IMR-90 (cell line): ENCODE results near the gene CAMTA1. TPM values are rescaled to one million over a fixed set of nuclear protein-coding genes. Genes with fewer than 3 reads are reported as not detected.

Source experiments
- ATAC-seq: fragments of 200-7000 bp; cut with Tn5 transposase; 2 replicates; pipeline ENCODE4 v1.9.1; 2020; ENCODE audit warnings: low read depth, mild to moderate bottlenecking, moderate library complexity
- BruUV-seq: library from RNA; stranded (reverse); fragments of 400-500 nt; replicated peaks from 2 replicates; lab custom pipeline; 2021; lab: Mats Ljungman, UMichigan
- CTCF ChIA-PET: fragments of 300-600 bp; formaldehyde crosslinking; extraction: SDS; loops from one replicate; lab custom pipeline; 2021; ENCODE audit warnings: antibody characterized with exemption; lab: Yijun Ruan, JAX
- POLR2A ChIA-PET: fragments of 300-600 bp; sonication (Branson Sonifier 250); formaldehyde crosslinking; loops from one replicate; lab custom pipeline; 2022; ENCODE audit warnings: antibody characterized with exemption; ENCODE audit not compliant: unreplicated experiment; lab: Charles Lee
- DNase-seq: peaks from one replicate; pipeline ENCODE4 v3.0.0; 2013
- H2AFZ ChIP-seq: replicated peaks from 2 replicates; pipeline ENCODE3; 2013; ENCODE audit warnings: low read length, mild to moderate bottlenecking; ENCODE audit not compliant: poor library complexity
- H2AK5ac ChIP-seq: 2 replicates; pipeline ENCODE4 v1.6.1; 2013; ENCODE audit warnings: low read depth, low read length, inconsistent platforms
- H2AK9ac ChIP-seq: replicated peaks from 2 replicates; pipeline ENCODE3; 2013; ENCODE audit warnings: mild to moderate bottlenecking, low read depth, low read length, moderate library complexity; ENCODE audit not compliant: poor library complexity
- H2BK120ac ChIP-seq: 2 replicates; pipeline ENCODE4 v1.6.1; 2013; ENCODE audit warnings: low read depth, low read length, inconsistent platforms
- H2BK15ac ChIP-seq: 3 replicates; pipeline ENCODE4 v1.6.1; 2013; ENCODE audit warnings: low read depth, low read length, inconsistent platforms
- H2BK20ac ChIP-seq: 2 replicates; pipeline ENCODE4 v1.6.1; 2013; ENCODE audit warnings: low read depth, mild to moderate bottlenecking, inconsistent platforms, low read length, moderate library complexity
- H2BK5ac ChIP-seq: 2 replicates; pipeline ENCODE4 v1.6.1; 2013; ENCODE audit warnings: mild to moderate bottlenecking, low read depth, low read length, inconsistent platforms; ENCODE audit not compliant: poor library complexity, severe bottlenecking
- H3K14ac ChIP-seq: replicated peaks from 2 replicates; pipeline ENCODE4 v1.6.1; 2013; ENCODE audit warnings: low read depth, low read length, inconsistent platforms
- H3K18ac ChIP-seq: 2 replicates; pipeline ENCODE4 v1.6.1; 2013; ENCODE audit warnings: low read depth, low read length, control low read depth
- H3K23ac ChIP-seq: 2 replicates; pipeline ENCODE4 v1.6.1; 2013; ENCODE audit warnings: low read depth, low read length, inconsistent platforms
- H3K27ac ChIP-seq: 2 replicates; pipeline ENCODE4 v1.5.1; 2013; ENCODE audit warnings: mild to moderate bottlenecking, control low read depth, low read length; ENCODE audit not compliant: insufficient read depth
- H3K27me3 ChIP-seq: 2 replicates; pipeline ENCODE4 v1.6.1; 2013; ENCODE audit warnings: low read length; ENCODE audit not compliant: control insufficient read depth, insufficient read depth
- H3K36me3 ChIP-seq: 2 replicates; pipeline ENCODE4 v1.6.1; 2013; ENCODE audit warnings: low read length, mixed read lengths; ENCODE audit not compliant: control insufficient read depth, insufficient read depth
- H3K4ac ChIP-seq: 2 replicates; pipeline ENCODE4 v1.6.1; 2013; ENCODE audit warnings: low read depth, low read length, inconsistent platforms
- H3K4me1 ChIP-seq: 2 replicates; pipeline ENCODE4 v1.6.1; 2013; ENCODE audit warnings: low read length, mixed read lengths; ENCODE audit not compliant: control insufficient read depth, insufficient read depth
- H3K4me2 ChIP-seq: 2 replicates; pipeline ENCODE4 v1.6.1; 2013; ENCODE audit warnings: low read depth, mild to moderate bottlenecking, control low read depth, low read length, moderate library complexity
- H3K4me3 ChIP-seq: 2 replicates; pipeline ENCODE4 v1.5.1; 2013; ENCODE audit warnings: low read depth, mild to moderate bottlenecking, control low read depth, low read length, moderate library complexity; ENCODE audit not compliant: insufficient read depth
- H3K56ac ChIP-seq: 2 replicates; pipeline ENCODE4 v1.6.1; 2013; ENCODE audit warnings: low read length, inconsistent platforms; ENCODE audit not compliant: insufficient read depth; ENCODE audit errors: extremely low read depth
- H3K79me1 ChIP-seq, 2 experiments: 2 replicates each; pipeline ENCODE4 v1.6.1; 2013; ENCODE audit warnings: low read length in 2 of 2, inconsistent platforms in 1 of 2, low read depth in 1 of 2
- H3K9ac ChIP-seq: 2 replicates; pipeline ENCODE4 v1.6.1; 2013; ENCODE audit warnings: low read depth, low read length, control low read depth
- H3K9me1 ChIP-seq: 2 replicates; pipeline ENCODE4 v1.6.1; 2013; ENCODE audit warnings: low read length, inconsistent platforms; ENCODE audit not compliant: insufficient read depth
- H3K9me3 ChIP-seq: 2 replicates; pipeline ENCODE4 v1.6.1; 2013; ENCODE audit warnings: low read length; ENCODE audit not compliant: control insufficient read depth, insufficient read depth
- H4K20me1 ChIP-seq: 2 replicates; pipeline ENCODE4 v1.6.1; 2013; ENCODE audit warnings: low read length, inconsistent platforms; ENCODE audit not compliant: insufficient read depth
- H4K5ac ChIP-seq: 2 replicates; pipeline ENCODE4 v1.6.1; 2013; ENCODE audit warnings: mild to moderate bottlenecking, low read depth, low read length, control low read depth
- H4K8ac ChIP-seq, 2 experiments: 2 replicates each; pipeline ENCODE4 v1.6.1; 2013; ENCODE audit warnings: low read depth in 2 of 2, low read length in 2 of 2, control low read depth in 1 of 2, inconsistent platforms in 1 of 2
- H4K91ac ChIP-seq: 2 replicates; pipeline ENCODE4 v1.6.1; 2013; ENCODE audit warnings: low read depth, low read length, inconsistent platforms; ENCODE audit not compliant: insufficient read depth
- CEBPB ChIP-seq: IDR thresholded peaks from 2 replicates; pipeline ENCODE4 v1.6.1; 2012; ENCODE audit warnings: low read depth, low read length, improper control_type of control experiment
- CHD1 ChIP-seq: IDR thresholded peaks from 2 replicates; pipeline ENCODE4 v1.6.1; 2012; ENCODE audit warnings: low read depth, low read length, improper control_type of control experiment
- ELK1 ChIP-seq: fragments of 150-350 bp; IDR thresholded peaks from 2 replicates; pipeline ENCODE4 v1.6.1; 2016; ENCODE audit warnings: low read depth, mild to moderate bottlenecking, low read length, moderate library complexity, borderline replicate concordance
- FOS ChIP-seq: fragments of 150-350 bp; IDR thresholded peaks from 2 replicates; pipeline ENCODE4 v1.6.1; 2016; ENCODE audit warnings: low read depth, low read length
- MAFK ChIP-seq: IDR thresholded peaks from 2 replicates; pipeline ENCODE4 v1.6.1; 2012; ENCODE audit warnings: low read depth, low read length, improper control_type of control experiment
- MAZ ChIP-seq: IDR thresholded peaks from 2 replicates; pipeline ENCODE4 v1.6.1; 2012; ENCODE audit warnings: low read depth, mild to moderate bottlenecking, low read length, improper control_type of control experiment, moderate library complexity, borderline replicate concordance
- MXI1 ChIP-seq: IDR thresholded peaks from 2 replicates; pipeline ENCODE4 v1.6.1; 2012; ENCODE audit warnings: low read depth, mild to moderate bottlenecking, low read length, moderate library complexity, borderline replicate concordance
- NFE2L2 ChIP-seq: fragments of 150-350 bp; IDR thresholded peaks from 2 replicates; pipeline ENCODE4 v1.6.1; 2016; ENCODE audit warnings: low read depth, mild to moderate bottlenecking, low read length
- POLR2A ChIP-seq: IDR thresholded peaks from 2 replicates; pipeline ENCODE4 v1.6.1; 2012; ENCODE audit warnings: mild to moderate bottlenecking, low read depth, low read length
- RAD21 ChIP-seq: IDR thresholded peaks from 2 replicates; pipeline ENCODE4 v1.6.1; 2012; ENCODE audit warnings: low read length, improper control_type of control experiment
- RCOR1 ChIP-seq: IDR thresholded peaks from 2 replicates; pipeline ENCODE4 v1.6.1; 2012; ENCODE audit warnings: mild to moderate bottlenecking, low read length, improper control_type of control experiment; ENCODE audit not compliant: insufficient replicate concordance
- RFX5 ChIP-seq: IDR thresholded peaks from 2 replicates; pipeline ENCODE4 v1.8.0; 2012; ENCODE audit warnings: low read depth, mild to moderate bottlenecking, low read length, moderate library complexity
- SMC3 ChIP-seq: fragments of 150-350 bp; IDR thresholded peaks from 2 replicates; pipeline ENCODE4 v1.6.1; 2016; ENCODE audit warnings: low read depth, mild to moderate bottlenecking, antibody characterized with exemption, low read length, moderate library complexity
- WGBS, 2 experiments: methylation state at CpG; one replicate each; pipeline versions ENCODE4 v1.1.5 to v1.1.7; 2013; ENCODE audit warnings: missing lambda C conversion rate in 2 of 2; ENCODE audit not compliant: insufficient read length in 1 of 2; ENCODE audit errors: extremely low coverage in 2 of 2; 5-methylcytosine and 5-hydroxymethylcytosine counted together
- dilution Hi-C: fragments of 300-500 bp; cut with HindIII; formaldehyde crosslinking; loops from one replicate; pipeline ENCODE4 v1.14.3; 2018; ENCODE audit warnings: low sequenced_read_pairs; ENCODE audit not compliant: unreplicated experiment
- in situ Hi-C: fragments of 300-500 bp; cut with MboI; formaldehyde crosslinking; loops from 3 replicates; pipeline ENCODE4 v1.14.3; 2019; ENCODE audit warnings: low sequenced_read_pairs, inconsistent platforms, mixed read lengths
- intact Hi-C: fragments of 100-400 bp; cut with micrococcal nuclease; formaldehyde crosslinking; loops from 2 replicates; pipeline ENCODE4 v1.10.0; 2022
- polyA plus RNA-seq, 3 experiments: library from polyadenylated mRNA; depleted of rRNA; stranded (reverse); fragments of >200 nt; gene quantifications; 2 replicates each; pipeline ENCODE4 v1.2.3, GENCODE V29; 2012; ENCODE audit warnings: low replicate concordance in 1 of 3
- total RNA-seq: library from RNA; depleted of rRNA; stranded (reverse); fragments of >200 nt; gene quantifications from 2 replicates; pipeline ENCODE4 v1.2.3, GENCODE V29; 2012
- TF ChIP-seq, protein P1 (sequence below): conservative IDR thresholded peaks from 2 replicates; pipeline ENCODE4 v1.5.1; 2012; ENCODE audit warnings: mild to moderate bottlenecking, low read depth, low read length, improper control_type of control experiment

The CAMTA1 gene
- total and polyA plus RNA-seq, 2 of the 4 experiments (the other 2 are of a cell fraction) = 35.5 to 74.3 TPM

DNA sequence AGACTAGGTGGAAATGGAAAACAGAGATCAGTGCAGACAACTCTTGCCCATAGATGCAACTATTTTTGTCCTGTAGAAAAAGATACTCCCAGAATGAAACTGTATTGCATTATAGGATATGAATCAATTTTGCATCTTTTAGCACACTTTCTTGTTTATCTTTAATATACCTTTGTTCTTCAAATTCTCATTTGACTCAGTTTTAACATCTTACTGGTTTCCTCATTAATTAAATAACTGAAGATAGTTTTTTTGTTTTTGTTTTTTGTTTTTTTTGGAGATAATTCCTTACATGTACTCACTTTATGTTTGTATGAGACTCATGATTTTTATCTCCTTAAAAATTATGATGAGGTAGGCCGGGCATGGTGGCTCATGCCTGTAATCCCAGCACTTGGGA, 10.9 kb upstream of the CAMTA1 start:
- no peaks in the 10 kb centered on the region for H3K36me3 ChIP-seq
- no peak overlapping the region for H2AFZ ChIP-seq
- H4K20me1 ChIP-seq = no peaks in the 10 kb centered on the region
- no peak overlapping the region for H2AK9ac ChIP-seq
- no peak overlapping the region for H2BK5ac ChIP-seq
- peaks cover 5% of the 10 kb centered on the region for H3K9me3 ChIP-seq
- no peak overlapping the region for H3K27ac ChIP-seq
- in situ Hi-C loops = no loop called here
- no peak overlapping the region for H3K9ac ChIP-seq
- DNase-seq = no peak
- H4K91ac ChIP-seq = no peak overlapping the region
- no peak for TF ChIP-seq SMC3
- TF ChIP-seq NFE2L2 = no peak
- TF ChIP-seq MAZ = no peak
- no peak for TF ChIP-seq RAD21
- no peak for TF ChIP-seq RCOR1
- TF ChIP-seq RFX5 = no peak
- TF ChIP-seq CEBPB = no peak
- no peak for TF ChIP-seq FOS
- no peak for TF ChIP-seq MAFK
- no peak for TF ChIP-seq POLR2A
- TF ChIP-seq MXI1 = no peak
- no peak for TF ChIP-seq ELK1
- TF ChIP-seq CHD1 = no peak
- TF ChIP-seq, protein P1, sequence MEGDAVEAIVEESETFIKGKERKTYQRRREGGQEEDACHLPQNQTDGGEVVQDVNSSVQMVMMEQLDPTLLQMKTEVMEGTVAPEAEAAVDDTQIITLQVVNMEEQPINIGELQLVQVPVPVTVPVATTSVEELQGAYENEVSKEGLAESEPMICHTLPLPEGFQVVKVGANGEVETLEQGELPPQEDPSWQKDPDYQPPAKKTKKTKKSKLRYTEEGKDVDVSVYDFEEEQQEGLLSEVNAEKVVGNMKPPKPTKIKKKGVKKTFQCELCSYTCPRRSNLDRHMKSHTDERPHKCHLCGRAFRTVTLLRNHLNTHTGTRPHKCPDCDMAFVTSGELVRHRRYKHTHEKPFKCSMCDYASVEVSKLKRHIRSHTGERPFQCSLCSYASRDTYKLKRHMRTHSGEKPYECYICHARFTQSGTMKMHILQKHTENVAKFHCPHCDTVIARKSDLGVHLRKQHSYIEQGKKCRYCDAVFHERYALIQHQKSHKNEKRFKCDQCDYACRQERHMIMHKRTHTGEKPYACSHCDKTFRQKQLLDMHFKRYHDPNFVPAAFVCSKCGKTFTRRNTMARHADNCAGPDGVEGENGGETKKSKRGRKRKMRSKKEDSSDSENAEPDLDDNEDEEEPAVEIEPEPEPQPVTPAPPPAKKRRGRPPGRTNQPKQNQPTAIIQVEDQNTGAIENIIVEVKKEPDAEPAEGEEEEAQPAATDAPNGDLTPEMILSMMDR = no peak
- no peak for ATAC-seq
- H3K79me1 ChIP-seq = no peaks in the 10 kb centered on the region
- dilution Hi-C loops = no loop called here
- H3K4me1 ChIP-seq = no peaks in the 10 kb centered on the region
- CTCF ChIA-PET = no interaction called here
- H3K9me1 ChIP-seq = no peaks in the 10 kb centered on the region
- H3K4ac ChIP-seq = no peak overlapping the region
- H2BK15ac ChIP-seq = no peak overlapping the region
- H2BK20ac ChIP-seq = no peak overlapping the region
- no peak overlapping the region for H4K8ac ChIP-seq
- no peak overlapping the region for H4K5ac ChIP-seq
- H3K4me3 ChIP-seq = no peak overlapping the region
- POLR2A ChIA-PET = no interaction called here
- no peak overlapping the region for H3K23ac ChIP-seq
- intact Hi-C loops = no loop called here
- H3K14ac ChIP-seq = no peak overlapping the region
- WGBS, 2 experiments = no CpG with 5 or more reads among the region's 1 CpG
- no peak overlapping the region for H2AK5ac ChIP-seq
- no peak overlapping the region for H2BK120ac ChIP-seq
- no peak overlapping the region for H3K18ac ChIP-seq
- H3K27me3 ChIP-seq = peaks cover 2% of the 10 kb centered on the region; the same call in 1 of the 2 replicates
- no TSS peak for BruUV-seq
- no peak overlapping the region for H3K56ac ChIP-seq
- H3K4me2 ChIP-seq = no peak overlapping the region
